KG1 (cell line): ENCODE measurements around the gene LRRC53.

Source experiments
- DNase-seq: peaks from one replicate; lab custom pipeline; 2025; lab: John Stamatoyannopoulos, UW

Gene LRRC53

GRCh38 chr1:74434321-74434720 lies 78.1 kb downstream of the LRRC53 start:
- DNase-seq, result no peak

DNA sequence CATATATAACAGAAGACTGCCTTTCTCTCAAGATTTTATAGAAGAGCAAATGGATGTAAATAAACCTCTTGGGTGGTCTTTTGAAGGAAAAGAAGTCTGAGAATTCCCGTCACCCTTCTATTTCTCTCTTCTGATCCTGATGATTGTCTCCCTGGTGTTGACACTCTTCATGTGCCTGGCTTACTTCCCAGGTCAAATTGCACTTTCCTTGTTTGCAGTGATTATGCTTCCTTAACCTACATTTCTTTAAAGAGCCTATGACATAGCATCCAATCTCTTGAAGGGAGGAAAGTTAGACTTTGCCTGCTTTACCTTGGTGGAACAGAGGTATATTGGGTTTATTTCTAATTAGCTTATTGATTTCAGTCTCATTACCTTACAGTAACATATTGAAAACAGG lies 80.1 kb downstream of the LRRC53 start:
- no peak for DNase-seq

DNA sequence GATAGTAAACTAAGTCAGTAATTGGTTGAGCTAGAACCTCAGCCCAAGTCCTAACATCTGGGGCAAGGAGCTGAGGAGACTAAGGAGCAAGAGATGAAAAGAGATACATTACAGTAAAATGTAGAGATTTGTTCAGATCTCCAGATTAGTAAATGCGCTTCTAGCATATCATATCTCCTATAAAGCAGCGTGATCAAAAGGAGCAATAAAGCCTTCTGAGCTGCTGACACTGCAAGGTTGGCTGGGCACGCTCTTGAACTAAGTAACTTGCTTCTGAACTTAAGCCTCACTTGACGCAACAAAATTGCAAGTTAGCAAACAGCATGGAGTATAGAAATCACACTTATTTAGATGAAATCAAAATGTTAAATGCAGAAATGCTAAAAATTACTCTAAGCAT lies 80.9 kb downstream of the LRRC53 start:
- no peak for DNase-seq

DNA sequence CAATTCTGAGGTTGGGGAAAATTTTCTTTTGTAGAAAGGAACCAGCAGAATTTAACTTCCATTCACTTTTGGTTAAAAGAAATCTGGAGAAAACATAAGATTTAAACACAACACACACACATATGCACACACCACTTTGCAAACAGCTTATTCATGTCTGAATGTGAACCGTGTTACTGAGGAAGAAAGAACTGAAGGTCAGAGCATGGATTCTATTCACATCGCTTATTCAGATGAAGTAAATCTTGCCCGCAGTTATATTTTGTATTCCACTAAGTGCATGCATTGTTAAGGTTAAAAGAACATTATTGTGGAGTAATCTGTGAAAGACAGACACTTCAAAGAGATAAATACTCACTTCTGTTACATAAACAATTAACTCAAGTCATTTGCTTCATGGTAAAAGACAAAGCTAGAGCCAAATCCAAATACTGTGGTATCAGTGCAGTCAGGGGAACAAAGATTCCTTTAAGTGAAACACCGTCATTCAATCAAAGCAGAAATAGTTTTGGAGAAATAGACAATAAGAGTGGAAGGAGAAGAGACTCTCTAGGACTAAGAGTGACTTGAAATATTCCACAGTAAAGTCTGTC lies 82.0 kb downstream of the LRRC53 start:
- DNase-seq, result no peak

DNA sequence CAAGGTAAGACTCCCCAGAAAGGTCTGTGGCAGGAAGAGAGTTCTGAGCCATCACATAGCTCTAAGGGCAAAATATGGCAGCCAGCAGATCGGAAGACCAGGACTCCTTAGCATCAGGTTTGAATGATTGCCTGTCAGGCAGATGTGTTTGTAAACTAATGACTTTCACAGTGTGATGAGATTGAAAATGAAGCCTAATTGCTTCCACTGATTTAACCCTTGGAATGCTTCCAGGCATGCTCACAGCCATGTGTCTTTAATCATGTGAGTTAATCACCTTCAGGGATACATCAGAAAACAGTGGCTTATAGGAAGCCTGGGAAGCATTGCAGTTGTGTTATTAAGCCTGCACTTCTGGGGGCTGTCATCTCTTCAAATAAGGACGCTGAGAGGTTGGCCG lies 82.8 kb downstream of the LRRC53 start:
- no peak for DNase-seq

GRCh38 chr1:74427681-74428080 lies 84.7 kb downstream of the LRRC53 start:
- DNase-seq, result no peak

GRCh38 chr1:74426208-74426937 lies 86.0 kb downstream of the LRRC53 start:
- no peak for DNase-seq

DNA sequence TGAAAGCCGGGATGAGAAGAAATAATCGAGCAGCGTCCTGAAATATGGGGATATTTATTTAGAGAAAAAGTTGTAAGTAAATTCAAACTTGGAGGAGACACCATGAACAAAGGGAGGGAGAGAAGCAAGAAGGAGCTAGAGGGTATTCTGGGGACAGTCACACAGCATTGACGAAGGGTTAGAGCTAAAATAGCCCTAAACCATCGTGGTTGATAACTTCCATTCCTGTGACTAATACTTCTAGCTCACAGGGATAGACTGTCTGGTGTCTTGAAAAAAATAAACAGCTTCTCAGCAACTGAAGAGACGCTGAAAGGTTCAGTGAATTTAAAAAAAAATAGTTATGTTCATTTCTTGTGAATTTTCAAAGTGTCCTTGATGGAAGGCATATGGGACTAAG lies 86.7 kb downstream of the LRRC53 start:
- no peak for DNase-seq

DNA sequence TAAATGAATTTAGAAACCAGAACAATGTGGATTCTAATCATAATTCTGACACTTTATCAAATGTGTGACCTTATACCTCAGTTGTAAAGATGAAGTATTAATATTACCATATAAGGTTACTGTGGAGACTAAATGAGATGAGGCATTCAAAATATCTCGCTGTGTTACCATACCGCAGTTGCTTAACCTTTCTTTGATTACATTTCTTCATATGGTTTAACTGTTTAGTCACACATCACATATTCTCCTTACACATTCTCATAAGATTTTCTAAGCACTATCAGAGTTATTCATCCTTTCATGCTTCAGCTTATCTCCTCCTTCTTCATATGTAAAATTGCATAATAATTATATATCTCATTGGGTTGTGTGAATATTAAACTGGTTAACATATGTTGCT lies 88.9 kb downstream of the LRRC53 start:
- no peak for DNase-seq

- no peak for DNase-seq
Observed at GRCh38 chr1:74422421-74423292, 89.8 kb downstream of the LRRC53 start.

DNA sequence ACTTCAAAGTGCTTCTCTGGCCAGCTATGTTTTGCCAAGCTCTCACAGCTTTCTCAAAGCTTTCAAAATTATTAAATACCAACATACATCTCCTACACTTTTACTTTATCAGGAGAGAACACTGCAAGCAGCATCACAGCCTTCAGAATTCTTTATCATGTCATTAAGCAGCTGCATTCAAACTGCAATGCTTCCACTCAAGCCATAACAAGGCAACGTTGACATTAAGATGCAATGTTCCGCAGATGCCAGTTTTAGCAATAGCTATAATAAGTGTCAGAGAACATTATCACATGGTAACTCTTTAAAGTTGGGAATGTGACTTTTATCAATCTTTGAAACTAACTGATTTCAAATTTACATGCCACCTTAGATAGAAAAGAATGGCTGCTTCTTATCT lies 91.9 kb downstream of the LRRC53 start:
- DNase-seq, result no peak
